ENCODE results near the gene DNAJC11. TPM values are rescaled to one million over a fixed set of nuclear protein-coding genes. Genes with fewer than 3 reads are reported as not detected.

The DNAJC11 gene
- total RNA-seq, 2 experiments from 2014 or later, result 43.0 to 52.1 TPM

GRCh38 chr1:6625584-6626149 is 75.9 kb downstream of the DNAJC11 start:
- Mint-ChIP-seq H3K4me3 (peak overlapping the region; percentile 90), H3K36me3 (ENCODE audit: low read depth) (peaks cover 32% of the 10 kb centered on the region), H3K9me3 (no peaks in the 10 kb centered on the region), H3K27ac (peak overlapping the region; percentile 87), H3K4me1 (peaks cover 32% of the 10 kb centered on the region), H3K27me3 (no peaks in the 10 kb centered on the region)
- DNase-seq, result peak; percentile 21
- CTCF ChIA-PET, result interaction anchor here (1.5 kb wide), 1 partner anchor 12 kb away, joined by 3 read pairs; no protein-coding TSS in a partner anchor
- POLR2A ChIA-PET, result interaction anchor here (0.6 kb wide), 1 partner anchor 76 kb away, joined by 5 read pairs; the partner anchor contains the start of gene DNAJC11

- ChIA-PET POLR2A (interaction anchor here (0.6 to 0.7 kb wide), 2 partner anchors 10 to 76 kb away, joined by 4 to 5 read pairs; partner anchors contain the start of gene DNAJC11), CTCF (interaction anchor here (1.5 kb wide), 1 partner anchor 11 kb away, joined by 3 read pairs; no protein-coding TSS in a partner anchor)
- Mint-ChIP-seq H3K9me3 (no peaks in the 10 kb centered on the region), H3K4me3 (peak within 1 kb of the TSS; percentile 90), H3K36me3 (ENCODE audit: low read depth) (peaks cover 34% of the 10 kb centered on the region), H3K4me1 (peaks cover 32% of the 10 kb centered on the region), H3K27me3 (no peaks in the 10 kb centered on the region), H3K27ac (peak within 1 kb of the TSS; percentile 87)
- DNase-seq, result peak; percentile 90
Observed at GRCh38 chr1:6624710-6625583, 76.7 kb downstream of the DNAJC11 start, which contains the start of gene THAP3. Gene THAP3 (plus strand): TSS chr1:6624868. CDS start chr1:6625219, 351 bp downstream.

GRCh38 chr1:6623269-6623965 is 78.2 kb downstream of the DNAJC11 start:
- Mint-ChIP-seq H3K4me1 (peaks cover 31% of the 10 kb centered on the region), H3K27me3 (no peaks in the 10 kb centered on the region), H3K27ac (no peak overlapping the region), H3K9me3 (no peaks in the 10 kb centered on the region), H3K4me3 (no peak overlapping the region), H3K36me3 (ENCODE audit: low read depth) (peaks cover 28% of the 10 kb centered on the region)
- no peak for DNase-seq
- ChIA-PET POLR2A (interaction anchor here (0.6 kb wide), 1 partner anchor 9 kb away, joined by 3 read pairs; no protein-coding TSS in a partner anchor), CTCF (interaction anchor here (0.5 to 1.0 kb wide), 4 partner anchors 12 to 146 kb away, joined by 3 read pairs; no protein-coding TSS in a partner anchor)

GRCh38 chr1:6622396-6623152 is 79.0 kb downstream of the DNAJC11 start:
- POLR2A ChIA-PET, result no interaction called here
- Mint-ChIP-seq H3K27ac (no peak overlapping the region), H3K4me3 (no peak overlapping the region), H3K27me3 (no peaks in the 10 kb centered on the region), H3K36me3 (ENCODE audit: low read depth) (peaks cover 24% of the 10 kb centered on the region), H3K4me1 (peaks cover 25% of the 10 kb centered on the region), H3K9me3 (no peaks in the 10 kb centered on the region)
- CTCF ChIA-PET, result interaction anchor here (0.5 to 1.7 kb wide), 3 partner anchors 21 to 145 kb away, joined by 3 to 6 read pairs (median 3); partner anchors contain the start of gene NOL9
- DNase-seq, result no peak

- peaks cover 24% of the 10 kb centered on the region for H3K36me3 Mint-ChIP-seq (ENCODE audit: low read depth)
- ChIA-PET CTCF (interaction anchor here (1.0 to 1.7 kb wide), 2 partner anchors 20 to 67 kb away, joined by 3 to 6 read pairs; partner anchors contain the start of gene NOL9), POLR2A (no interaction called here)
- no peak overlapping the region for H3K4me3 Mint-ChIP-seq
- no peaks in the 10 kb centered on the region for H3K9me3 Mint-ChIP-seq
- H3K27ac Mint-ChIP-seq, result no peak overlapping the region
- DNase-seq, result no peak
- no peaks in the 10 kb centered on the region for H3K27me3 Mint-ChIP-seq
- H3K4me1 Mint-ChIP-seq, result peaks cover 18% of the 10 kb centered on the region
Observed at GRCh38 chr1:6621429-6622391, 79.9 kb downstream of the DNAJC11 start.

- peaks cover 24% of the 10 kb centered on the region for H3K36me3 Mint-ChIP-seq (ENCODE audit: low read depth)
- CTCF ChIA-PET, result interaction anchor here (0.7 to 1.4 kb wide), 2 partner anchors 17 to 1225 kb away, joined by 3 to 4 read pairs; no protein-coding TSS in a partner anchor
- H3K4me3 Mint-ChIP-seq, result no peak overlapping the region
- POLR2A ChIA-PET, result no interaction called here
- peaks cover 2% of the 10 kb centered on the region for H3K27me3 Mint-ChIP-seq
- DNase-seq, result no peak
- H3K4me1 Mint-ChIP-seq, result peaks cover 11% of the 10 kb centered on the region
- H3K27ac Mint-ChIP-seq, result no peak overlapping the region
- no peaks in the 10 kb centered on the region for H3K9me3 Mint-ChIP-seq
Observed at GRCh38 chr1:6619045-6619444, 82.6 kb downstream of the DNAJC11 start.

GRCh38 chr1:6614929-6615785 is 86.5 kb downstream of the DNAJC11 start:
- Mint-ChIP-seq H3K4me1 (peaks cover 22% of the 10 kb centered on the region), H3K9me3 (no peaks in the 10 kb centered on the region), H3K36me3 (ENCODE audit: low read depth) (peaks cover 13% of the 10 kb centered on the region), H3K27ac (peak overlapping the region; percentile 77), H3K27me3 (peaks cover 7% of the 10 kb centered on the region), H3K4me3 (peak overlapping the region; percentile 73)
- CTCF ChIA-PET, result interaction anchor here (0.9 to 1.0 kb wide), 2 partner anchors 8 to 10 kb away, joined by 3 read pairs; no protein-coding TSS in a partner anchor
- DNase-seq, result peak; percentile 13
- POLR2A ChIA-PET, result interaction anchor here (0.6 kb wide), 1 partner anchor 9 kb away, joined by 4 read pairs; no protein-coding TSS in a partner anchor

GRCh38 chr1:6614019-6614928 is 87.3 kb downstream of the DNAJC11 start:
- peak overlapping the region; percentile 73 for H3K27ac Mint-ChIP-seq
- H3K36me3 Mint-ChIP-seq (ENCODE audit: low read depth), result peaks cover 9% of the 10 kb centered on the region
- CTCF ChIA-PET, result interaction anchor here (0.6 kb wide), 1 partner anchor 11 kb away, joined by 3 read pairs; the partner anchor contains the start of gene THAP3
- peak overlapping the region; percentile 81 for H3K4me3 Mint-ChIP-seq
- DNase-seq, result peak; percentile 57
- H3K4me1 Mint-ChIP-seq, result peaks cover 26% of the 10 kb centered on the region
- peaks cover 7% of the 10 kb centered on the region for H3K27me3 Mint-ChIP-seq
- no peaks in the 10 kb centered on the region for H3K9me3 Mint-ChIP-seq
- POLR2A ChIA-PET, result no interaction called here

GRCh38 chr1:6613361-6614018 is 88.1 kb downstream of the DNAJC11 start, which contains the start of gene PHF13:
Gene PHF13 (plus strand): TSS chr1:6613731. CDS start chr1:6614067, 336 bp downstream.
- peak; percentile 99 for DNase-seq
- Mint-ChIP-seq H3K27ac (peak within 1 kb of the TSS; percentile 90), H3K27me3 (peaks cover 7% of the 10 kb centered on the region), H3K4me1 (peaks cover 26% of the 10 kb centered on the region), H3K9me3 (no peaks in the 10 kb centered on the region), H3K36me3 (ENCODE audit: low read depth) (peaks cover 9% of the 10 kb centered on the region), H3K4me3 (peak within 1 kb of the TSS; percentile 92)
- POLR2A ChIA-PET, result interaction anchor here (0.6 kb wide), 1 partner anchor 147 kb away, joined by 3 read pairs; no protein-coding TSS in a partner anchor
- CTCF ChIA-PET, result interaction anchor here (0.6 to 2.2 kb wide), 2 partner anchors 11 kb away, joined by 3 to 10 read pairs; partner anchors contain the start of genes KLHL21 and THAP3
